WTC11 (cell line): Measurements from ENCODE around the gene C1QBP. TPM values are rescaled to one million over a fixed set of nuclear protein-coding genes. Genes with fewer than 3 reads are reported as not detected.

ENCODE experiments used
- ATAC-seq: fragments of 200-7000 bp; cut with Tn5 transposase; 2 replicates; pipeline ENCODE4 v1.10.0; 2021; ENCODE audit warnings: mild to moderate bottlenecking, moderate library complexity
- CTCF ChIA-PET: fragments of 300-600 bp; sonication (Branson Sonifier 250); formaldehyde crosslinking; loops from one replicate; lab custom pipeline; 2021; ENCODE audit warnings: antibody characterized with exemption; lab: Charles Lee
- POLR2A ChIA-PET: fragments of 350-600 bp; sonication (Branson Sonifier 250); formaldehyde crosslinking; loops from one replicate; lab custom pipeline; 2021; ENCODE audit warnings: antibody characterized with exemption; lab: Charles Lee
- DNase-seq: peaks from one replicate; pipeline ENCODE4 v3.0.0; 2021; ENCODE audit warnings: low spot score
- H3K27ac Mint-ChIP-seq: 2 replicates; pipeline ENCODE4 v1.8.0; 2021; ENCODE audit warnings: mixed read lengths
- H3K27me3 Mint-ChIP-seq: 2 replicates; pipeline ENCODE4 v1.8.0; 2021; ENCODE audit warnings: low read depth, mild to moderate bottlenecking, moderate library complexity, mixed read lengths
- H3K36me3 Mint-ChIP-seq: 2 replicates; pipeline ENCODE4 v1.8.0; 2021; ENCODE audit warnings: mixed read lengths
- H3K4me1 Mint-ChIP-seq: 2 replicates; pipeline ENCODE4 v1.8.0; 2022; ENCODE audit warnings: mixed read lengths
- H3K4me3 Mint-ChIP-seq: 2 replicates; pipeline ENCODE4 v1.8.0; 2021; ENCODE audit warnings: mild to moderate bottlenecking, moderate library complexity, mixed read lengths
- H3K9me3 Mint-ChIP-seq: 2 replicates; pipeline ENCODE4 v1.8.0; 2021; ENCODE audit warnings: mixed read lengths
- ATF1 ChIP-seq: sonication (generic); formaldehyde crosslinking; IDR thresholded peaks from 2 replicates; pipeline ENCODE4 v1.8.1; 2023; ENCODE audit warnings: mild to moderate bottlenecking, moderate library complexity, missing genetic modification reagents
- EMX1 ChIP-seq: fragments of 250-450 bp; sonication (Bioruptor Pico); IDR thresholded peaks from 2 replicates; pipeline ENCODE4 v1.8.0; 2021; ENCODE audit warnings: mild to moderate bottlenecking
- ETV6 ChIP-seq: sonication (generic); formaldehyde crosslinking; IDR thresholded peaks from 2 replicates; pipeline ENCODE4 v1.8.1; 2022; ENCODE audit warnings: mild to moderate bottlenecking, missing genetic modification reagents
- FOXP1 ChIP-seq: sonication (generic); formaldehyde crosslinking; IDR thresholded peaks from 2 replicates; pipeline ENCODE4 v1.8.0; 2022; ENCODE audit warnings: missing genetic modification reagents, mild to moderate bottlenecking, moderate library complexity, borderline replicate concordance
- HMGA2 ChIP-seq: fragments of 250-450 bp; sonication (Bioruptor Pico); IDR thresholded peaks from 2 replicates; pipeline ENCODE4 v1.4.0; 2021; ENCODE audit warnings: mild to moderate bottlenecking, moderate library complexity
- MYBL2 ChIP-seq: sonication (generic); formaldehyde crosslinking; IDR thresholded peaks from 2 replicates; pipeline ENCODE4 v1.8.1; 2023; ENCODE audit warnings: mild to moderate bottlenecking, moderate library complexity, missing genetic modification reagents
- NFE2L1 ChIP-seq: sonication (generic); formaldehyde crosslinking; IDR thresholded peaks from 2 replicates; pipeline ENCODE4 v1.8.1; 2023; ENCODE audit warnings: missing genetic modification reagents
- OVOL2 ChIP-seq: fragments of 250-450 bp; sonication (Bioruptor Pico); IDR thresholded peaks from 2 replicates; pipeline ENCODE4 v1.9.0; 2021; ENCODE audit warnings: mild to moderate bottlenecking, borderline replicate concordance
- ZBTB21 ChIP-seq: sonication (generic); formaldehyde crosslinking; IDR thresholded peaks from 2 replicates; pipeline ENCODE4 v1.8.1; 2023; ENCODE audit warnings: mild to moderate bottlenecking, missing genetic modification reagents, borderline replicate concordance
- ZNF138 ChIP-seq: sonication (generic); formaldehyde crosslinking; conservative IDR thresholded peaks from 2 replicates; pipeline ENCODE4 v1.8.1; 2022; ENCODE audit warnings: mild to moderate bottlenecking, moderate library complexity, missing genetic modification reagents
- total RNA-seq: library from RNA; stranded (reverse); gene quantifications from 3 replicates; pipeline ENCODE4 v1.2.3, GENCODE V29; 2021
- TF ChIP-seq, protein P1 (sequence below): sonication (generic); formaldehyde crosslinking; IDR thresholded peaks from 2 replicates; pipeline ENCODE4 v1.8.0; 2022; ENCODE audit warnings: mild to moderate bottlenecking, missing genetic modification reagents
- TF ChIP-seq, protein P2 (sequence below): sonication (generic); formaldehyde crosslinking; conservative IDR thresholded peaks from 2 replicates; pipeline ENCODE4 v1.8.1; 2023; ENCODE audit warnings: mild to moderate bottlenecking, low read depth, missing genetic modification reagents, moderate library complexity
- TF ChIP-seq, protein P3 (sequence below): fragments of 250-450 bp; sonication (Bioruptor Pico); IDR thresholded peaks from 2 replicates; pipeline ENCODE4 v1.9.0; 2021; ENCODE audit warnings: mild to moderate bottlenecking, borderline replicate concordance
- TF ChIP-seq, protein P4 (sequence below): sonication (generic); formaldehyde crosslinking; conservative IDR thresholded peaks from 2 replicates; pipeline ENCODE4 v1.8.1; 2022; ENCODE audit warnings: mild to moderate bottlenecking, missing genetic modification reagents
- TF ChIP-seq, protein P5 (sequence below): sonication (generic); formaldehyde crosslinking; IDR thresholded peaks from 2 replicates; pipeline ENCODE4 v1.8.1; 2023; ENCODE audit warnings: mild to moderate bottlenecking, missing genetic modification reagents
- TF ChIP-seq, protein P6 (sequence below): fragments of 250-450 bp; sonication (Bioruptor Pico); conservative IDR thresholded peaks from 2 replicates; pipeline ENCODE4 v1.9.0; 2021; ENCODE audit warnings: mild to moderate bottlenecking

The C1QBP gene
- total RNA-seq, 1 experiment from 2014 or later: 429 TPM

DNA sequence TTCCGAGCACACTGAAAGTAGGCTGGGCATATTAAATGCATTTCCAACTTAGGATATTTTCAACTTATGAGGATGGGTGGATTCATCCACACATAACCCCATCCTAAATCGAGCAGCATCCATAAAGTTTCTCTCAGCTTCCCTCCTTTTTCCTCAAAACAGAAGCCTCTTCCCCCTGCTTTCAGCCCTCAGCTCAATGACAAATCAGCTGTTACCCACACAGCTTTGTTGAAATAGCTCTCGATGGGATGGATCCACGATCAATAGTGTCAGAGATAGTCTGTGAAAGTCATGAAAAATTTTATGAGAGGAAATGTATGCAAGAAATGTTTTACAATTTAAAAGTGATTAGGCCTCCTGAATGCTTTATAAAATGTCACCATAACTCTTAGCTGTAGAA, 27.3 kb upstream of the C1QBP start (continued):
- TF ChIP-seq, protein P1, sequence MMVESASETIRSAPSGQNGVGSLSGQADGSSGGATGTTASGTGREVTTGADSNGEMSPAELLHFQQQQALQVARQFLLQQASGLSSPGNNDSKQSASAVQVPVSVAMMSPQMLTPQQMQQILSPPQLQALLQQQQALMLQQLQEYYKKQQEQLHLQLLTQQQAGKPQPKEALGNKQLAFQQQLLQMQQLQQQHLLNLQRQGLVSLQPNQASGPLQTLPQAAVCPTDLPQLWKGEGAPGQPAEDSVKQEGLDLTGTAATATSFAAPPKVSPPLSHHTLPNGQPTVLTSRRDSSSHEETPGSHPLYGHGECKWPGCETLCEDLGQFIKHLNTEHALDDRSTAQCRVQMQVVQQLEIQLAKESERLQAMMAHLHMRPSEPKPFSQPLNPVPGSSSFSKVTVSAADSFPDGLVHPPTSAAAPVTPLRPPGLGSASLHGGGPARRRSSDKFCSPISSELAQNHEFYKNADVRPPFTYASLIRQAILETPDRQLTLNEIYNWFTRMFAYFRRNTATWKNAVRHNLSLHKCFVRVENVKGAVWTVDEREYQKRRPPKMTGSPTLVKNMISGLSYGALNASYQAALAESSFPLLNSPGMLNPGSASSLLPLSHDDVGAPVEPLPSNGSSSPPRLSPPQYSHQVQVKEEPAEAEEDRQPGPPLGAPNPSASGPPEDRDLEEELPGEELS (CRISPR knock-in tag): no peak
- TF ChIP-seq OVOL2 (CRISPR knock-in tag): no peak
- TF ChIP-seq, protein P2, sequence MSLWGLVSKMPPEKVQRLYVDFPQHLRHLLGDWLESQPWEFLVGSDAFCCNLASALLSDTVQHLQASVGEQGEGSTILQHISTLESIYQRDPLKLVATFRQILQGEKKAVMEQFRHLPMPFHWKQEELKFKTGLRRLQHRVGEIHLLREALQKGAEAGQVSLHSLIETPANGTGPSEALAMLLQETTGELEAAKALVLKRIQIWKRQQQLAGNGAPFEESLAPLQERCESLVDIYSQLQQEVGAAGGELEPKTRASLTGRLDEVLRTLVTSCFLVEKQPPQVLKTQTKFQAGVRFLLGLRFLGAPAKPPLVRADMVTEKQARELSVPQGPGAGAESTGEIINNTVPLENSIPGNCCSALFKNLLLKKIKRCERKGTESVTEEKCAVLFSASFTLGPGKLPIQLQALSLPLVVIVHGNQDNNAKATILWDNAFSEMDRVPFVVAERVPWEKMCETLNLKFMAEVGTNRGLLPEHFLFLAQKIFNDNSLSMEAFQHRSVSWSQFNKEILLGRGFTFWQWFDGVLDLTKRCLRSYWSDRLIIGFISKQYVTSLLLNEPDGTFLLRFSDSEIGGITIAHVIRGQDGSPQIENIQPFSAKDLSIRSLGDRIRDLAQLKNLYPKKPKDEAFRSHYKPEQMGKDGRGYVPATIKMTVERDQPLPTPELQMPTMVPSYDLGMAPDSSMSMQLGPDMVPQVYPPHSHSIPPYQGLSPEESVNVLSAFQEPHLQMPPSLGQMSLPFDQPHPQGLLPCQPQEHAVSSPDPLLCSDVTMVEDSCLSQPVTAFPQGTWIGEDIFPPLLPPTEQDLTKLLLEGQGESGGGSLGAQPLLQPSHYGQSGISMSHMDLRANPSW (CRISPR knock-in tag): no peak
- no peak for TF ChIP-seq EMX1 (CRISPR knock-in tag)
- TF ChIP-seq ETV6 (CRISPR knock-in tag): no peak
- TF ChIP-seq NFE2L1 (CRISPR knock-in tag): no peak
- no peak for TF ChIP-seq ATF1
- no peak for TF ChIP-seq HMGA2
- TF ChIP-seq, protein P3, sequence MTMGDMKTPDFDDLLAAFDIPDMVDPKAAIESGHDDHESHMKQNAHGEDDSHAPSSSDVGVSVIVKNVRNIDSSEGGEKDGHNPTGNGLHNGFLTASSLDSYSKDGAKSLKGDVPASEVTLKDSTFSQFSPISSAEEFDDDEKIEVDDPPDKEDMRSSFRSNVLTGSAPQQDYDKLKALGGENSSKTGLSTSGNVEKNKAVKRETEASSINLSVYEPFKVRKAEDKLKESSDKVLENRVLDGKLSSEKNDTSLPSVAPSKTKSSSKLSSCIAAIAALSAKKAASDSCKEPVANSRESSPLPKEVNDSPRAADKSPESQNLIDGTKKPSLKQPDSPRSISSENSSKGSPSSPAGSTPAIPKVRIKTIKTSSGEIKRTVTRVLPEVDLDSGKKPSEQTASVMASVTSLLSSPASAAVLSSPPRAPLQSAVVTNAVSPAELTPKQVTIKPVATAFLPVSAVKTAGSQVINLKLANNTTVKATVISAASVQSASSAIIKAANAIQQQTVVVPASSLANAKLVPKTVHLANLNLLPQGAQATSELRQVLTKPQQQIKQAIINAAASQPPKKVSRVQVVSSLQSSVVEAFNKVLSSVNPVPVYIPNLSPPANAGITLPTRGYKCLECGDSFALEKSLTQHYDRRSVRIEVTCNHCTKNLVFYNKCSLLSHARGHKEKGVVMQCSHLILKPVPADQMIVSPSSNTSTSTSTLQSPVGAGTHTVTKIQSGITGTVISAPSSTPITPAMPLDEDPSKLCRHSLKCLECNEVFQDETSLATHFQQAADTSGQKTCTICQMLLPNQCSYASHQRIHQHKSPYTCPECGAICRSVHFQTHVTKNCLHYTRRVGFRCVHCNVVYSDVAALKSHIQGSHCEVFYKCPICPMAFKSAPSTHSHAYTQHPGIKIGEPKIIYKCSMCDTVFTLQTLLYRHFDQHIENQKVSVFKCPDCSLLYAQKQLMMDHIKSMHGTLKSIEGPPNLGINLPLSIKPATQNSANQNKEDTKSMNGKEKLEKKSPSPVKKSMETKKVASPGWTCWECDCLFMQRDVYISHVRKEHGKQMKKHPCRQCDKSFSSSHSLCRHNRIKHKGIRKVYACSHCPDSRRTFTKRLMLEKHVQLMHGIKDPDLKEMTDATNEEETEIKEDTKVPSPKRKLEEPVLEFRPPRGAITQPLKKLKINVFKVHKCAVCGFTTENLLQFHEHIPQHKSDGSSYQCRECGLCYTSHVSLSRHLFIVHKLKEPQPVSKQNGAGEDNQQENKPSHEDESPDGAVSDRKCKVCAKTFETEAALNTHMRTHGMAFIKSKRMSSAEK (CRISPR knock-in tag): no peak
- TF ChIP-seq, all 79 proteins: peak for 0

DNA sequence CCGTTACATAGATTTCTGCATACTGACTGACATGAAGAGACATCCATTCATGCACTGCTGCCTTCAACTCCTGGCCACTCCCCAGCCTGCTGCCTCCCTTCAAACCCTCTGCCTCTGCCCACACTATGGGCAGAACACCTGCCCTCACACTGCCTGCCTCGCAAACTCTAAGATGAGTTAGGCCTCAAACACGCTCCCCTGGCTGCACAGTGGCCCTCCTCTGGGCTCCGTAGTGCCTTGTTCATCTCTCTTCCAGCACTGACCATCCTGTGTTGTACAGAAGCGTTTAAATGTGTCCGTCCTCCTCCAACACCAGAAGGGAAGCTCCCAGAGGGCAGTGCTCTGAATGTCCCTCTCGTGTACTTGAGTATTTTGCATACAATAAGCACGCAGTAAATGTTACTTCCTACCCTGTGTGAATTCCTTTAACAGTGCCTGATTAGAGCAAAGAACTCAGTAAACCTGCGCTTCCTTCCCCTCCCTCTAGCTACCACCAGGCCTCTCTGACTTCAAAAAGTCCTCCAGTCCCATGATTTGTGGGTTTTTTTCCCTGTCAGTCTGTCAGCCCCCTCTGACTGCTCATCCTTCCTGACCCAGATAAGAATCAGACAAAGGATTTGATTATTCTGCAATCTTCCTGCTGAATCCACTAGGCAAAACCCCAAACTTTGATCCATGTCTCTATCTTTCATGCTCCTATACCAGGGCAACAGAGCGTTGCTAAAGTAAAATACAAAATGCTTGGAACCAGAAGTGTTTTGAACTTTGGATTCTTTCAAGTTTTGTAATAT, 26.0 kb upstream of the C1QBP start:
- POLR2A ChIA-PET: no interaction called here
- Mint-ChIP-seq H3K27me3 (no peaks in the 10 kb centered on the region), H3K27ac (peak overlapping the region; percentile 75), H3K9me3 (no peaks in the 10 kb centered on the region), H3K36me3 (peaks cover 32% of the 10 kb centered on the region), H3K4me1 (peaks cover 23% of the 10 kb centered on the region), H3K4me3 (no peak overlapping the region)
- TF ChIP-seq FOXP1 (CRISPR knock-in tag) (no peak), HMGA2 (no peak), ZNF138 (CRISPR knock-in tag) (no peak), ZBTB21 (CRISPR knock-in tag) (no peak), MYBL2 (CRISPR knock-in tag) (no peak)
- TF ChIP-seq, protein P2 (CRISPR knock-in tag): no peak
- TF ChIP-seq, protein P4, sequence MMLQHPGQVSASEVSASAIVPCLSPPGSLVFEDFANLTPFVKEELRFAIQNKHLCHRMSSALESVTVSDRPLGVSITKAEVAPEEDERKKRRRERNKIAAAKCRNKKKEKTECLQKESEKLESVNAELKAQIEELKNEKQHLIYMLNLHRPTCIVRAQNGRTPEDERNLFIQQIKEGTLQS (CRISPR knock-in tag): no peak
- TF ChIP-seq, protein P5, sequence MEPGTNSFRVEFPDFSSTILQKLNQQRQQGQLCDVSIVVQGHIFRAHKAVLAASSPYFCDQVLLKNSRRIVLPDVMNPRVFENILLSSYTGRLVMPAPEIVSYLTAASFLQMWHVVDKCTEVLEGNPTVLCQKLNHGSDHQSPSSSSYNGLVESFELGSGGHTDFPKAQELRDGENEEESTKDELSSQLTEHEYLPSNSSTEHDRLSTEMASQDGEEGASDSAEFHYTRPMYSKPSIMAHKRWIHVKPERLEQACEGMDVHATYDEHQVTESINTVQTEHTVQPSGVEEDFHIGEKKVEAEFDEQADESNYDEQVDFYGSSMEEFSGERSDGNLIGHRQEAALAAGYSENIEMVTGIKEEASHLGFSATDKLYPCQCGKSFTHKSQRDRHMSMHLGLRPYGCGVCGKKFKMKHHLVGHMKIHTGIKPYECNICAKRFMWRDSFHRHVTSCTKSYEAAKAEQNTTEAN (CRISPR knock-in tag): no peak
- TF ChIP-seq, protein P6, sequence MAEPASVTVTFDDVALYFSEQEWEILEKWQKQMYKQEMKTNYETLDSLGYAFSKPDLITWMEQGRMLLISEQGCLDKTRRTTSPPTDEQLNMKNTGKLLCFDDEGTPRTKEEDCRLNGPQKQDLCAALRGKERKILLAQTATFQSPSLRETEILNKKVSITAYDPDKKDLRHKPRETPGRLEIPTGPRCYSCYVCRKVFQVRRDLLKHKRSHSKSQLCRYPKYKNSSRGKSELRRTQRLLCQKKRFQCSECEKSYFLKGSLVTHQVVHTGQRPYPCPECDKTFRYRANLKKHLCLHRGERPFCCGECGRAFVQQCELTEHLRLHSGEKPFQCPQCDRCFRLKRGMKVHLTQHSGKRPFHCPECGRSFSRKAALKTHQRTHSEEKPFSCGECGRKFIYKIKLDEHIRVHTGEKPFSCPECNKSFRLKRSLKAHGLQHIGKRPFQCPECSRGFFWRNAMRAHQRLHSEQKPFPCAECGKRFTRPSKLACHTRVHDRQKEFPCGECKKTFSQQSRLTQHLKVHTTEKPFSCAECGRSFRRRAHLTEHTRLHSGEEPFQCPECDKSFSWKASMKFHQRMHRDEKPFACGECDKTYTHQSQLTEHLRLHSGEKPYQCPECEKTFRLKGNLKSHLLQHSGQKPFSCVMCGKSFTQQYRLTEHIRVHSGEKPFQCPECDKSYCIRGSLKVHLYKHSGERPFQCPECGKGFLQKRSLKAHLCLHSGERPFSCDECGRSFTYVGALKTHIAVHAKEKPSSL (CRISPR knock-in tag): no peak
- CTCF ChIA-PET: interaction anchor here (2.0 kb wide), 1 partner anchor 26 kb away, joined by 5 read pairs; the partner anchor contains the start of gene C1QBP
- ATAC-seq (no peak), DNase-seq (no peak)
